Right forelimb (tissue), 1 donor: ENCODE results near the gene RBMY1E.
"Not testable (repeated sequence)": the region's sequence is repeated elsewhere in the genome, so short reads cannot be mapped to it uniquely, and the experiment has no call there.

Experiments used
- DNase-seq: peaks from one replicate; pipeline ENCODE4 v3.0.0-alpha.2; 2018

Gene RBMY1E

DNA sequence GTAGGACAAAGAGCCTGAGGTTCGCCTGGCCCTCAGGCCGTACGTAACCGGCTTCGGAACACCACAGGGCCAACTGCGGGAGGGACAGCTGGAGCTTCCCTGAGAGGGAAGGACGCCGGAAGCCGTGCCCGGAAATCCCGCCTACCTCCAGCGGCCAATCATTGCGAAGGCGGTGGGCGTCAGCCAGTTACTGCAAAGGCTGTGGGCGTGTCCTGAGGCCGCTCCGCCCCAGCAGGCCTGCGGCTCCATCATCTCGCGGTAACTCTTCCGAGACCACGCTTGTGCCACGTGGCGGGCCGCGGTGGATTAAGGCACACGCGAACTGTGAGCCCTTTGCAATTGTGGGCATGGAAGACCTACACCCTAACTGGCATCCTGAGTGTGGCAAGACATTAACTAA lies at the start of gene RBMY1E:
RBMY1E (minus strand) TSS at position 101 of the 400 bp plus-strand sequence. CDS start 1,978 bp downstream, outside the sequence.
- not testable (repeated sequence) for DNase-seq

- DNase-seq: not testable (repeated sequence)
Measured at GRCh38 chrY:21894426-21894825, 23.4 kb downstream of the RBMY1E start, which contains the start of gene RBMY1D. Gene RBMY1D (minus strand): TSS chrY:21894526. CDS start chrY:21892513, 2,013 bp downstream.

GRCh38 chrY:21869407-21870076 lies 48.3 kb downstream of the RBMY1E start:
- DNase-seq: not testable (repeated sequence)
